Calu3 (cell line): ENCODE measurements around the gene PLCB2. TPM values are rescaled to one million over a fixed set of nuclear protein-coding genes. Genes with fewer than 3 reads are reported as not detected.

Experiments
- BruUV-seq: library from RNA; stranded (reverse); fragments of 400-500 nt; replicated peaks from 2 replicates; lab custom pipeline; 2021; lab: Mats Ljungman, UMichigan
- CTCF ChIA-PET: fragments of 300-600 bp; sonication (Branson Sonifier 250); formaldehyde crosslinking; loops from one replicate; lab custom pipeline; 2022; ENCODE audit warnings: antibody characterized with exemption; lab: Charles Lee
- DNase-seq: peaks from one replicate; pipeline ENCODE4 v3.0.0; 2022
- H3K27ac Mint-ChIP-seq: one replicate; pipeline ENCODE4 v1.8.0; 2022; ENCODE audit warnings: mixed read lengths; ENCODE audit not compliant: unreplicated experiment
- H3K27me3 Mint-ChIP-seq: one replicate; pipeline ENCODE4 v1.8.0; 2022; ENCODE audit warnings: mixed read lengths; ENCODE audit not compliant: unreplicated experiment
- H3K36me3 Mint-ChIP-seq: one replicate; pipeline ENCODE4 v1.8.0; 2022; ENCODE audit warnings: mild to moderate bottlenecking, moderate library complexity, mixed read lengths; ENCODE audit not compliant: insufficient read depth, unreplicated experiment
- H3K4me1 Mint-ChIP-seq: one replicate; pipeline ENCODE4 v1.8.0; 2022; ENCODE audit warnings: mild to moderate bottlenecking, low read depth, mixed read lengths; ENCODE audit not compliant: unreplicated experiment
- H3K4me3 Mint-ChIP-seq: one replicate; pipeline ENCODE4 v1.8.0; 2022; ENCODE audit warnings: mild to moderate bottlenecking, low read depth, moderate library complexity, mixed read lengths; ENCODE audit not compliant: unreplicated experiment
- H3K9me3 Mint-ChIP-seq: one replicate; pipeline ENCODE4 v1.8.0; 2022; ENCODE audit warnings: low read depth, mixed read lengths; ENCODE audit not compliant: unreplicated experiment
- CTCF ChIP-seq: fragments of 200-600 bp; IDR thresholded peaks from one replicate; pipeline ENCODE4 v1.8.0; 2022; ENCODE audit warnings: antibody characterized with exemption; ENCODE audit not compliant: unreplicated experiment
- intact Hi-C: fragments of 100-400 bp; cut with micrococcal nuclease; formaldehyde crosslinking; loops from one replicate; pipeline ENCODE4 v1.10.0; 2022; ENCODE audit not compliant: unreplicated experiment
- total RNA-seq: library from RNA; stranded (reverse); gene quantifications from 2 replicates; pipeline ENCODE4 v1.2.3, GENCODE V29; 2022

The PLCB2 gene
- total RNA-seq, 1 experiment from 2014 or later: 37.3 TPM

- peaks cover 6% of the 10 kb centered on the region for H3K36me3 Mint-ChIP-seq
- no peaks in the 10 kb centered on the region for H3K9me3 Mint-ChIP-seq
- no peaks in the 10 kb centered on the region for H3K4me1 Mint-ChIP-seq
- CTCF ChIA-PET: interaction anchor here (0.6 to 1.5 kb wide), 6 partner anchors 9 to 99 kb away, joined by 3 to 23 read pairs (median 4); partner anchors contain the start of gene CCDC9B
- no peaks in the 10 kb centered on the region for H3K27me3 Mint-ChIP-seq
- peak overlapping the region; percentile 66 for H3K4me3 Mint-ChIP-seq
- no peak overlapping the region for H3K27ac Mint-ChIP-seq
- intact Hi-C loops: loop anchor here (5.0 kb wide), 1 partner anchor 100 kb away; no protein-coding TSS in a partner anchor
- BruUV-seq: no TSS peak
- no peak for TF ChIP-seq CTCF
- DNase-seq: no peak
These were observed 14.9 kb upstream of the PLCB2 start for GRCh38 chr15:40322531-40323238.

DNA sequence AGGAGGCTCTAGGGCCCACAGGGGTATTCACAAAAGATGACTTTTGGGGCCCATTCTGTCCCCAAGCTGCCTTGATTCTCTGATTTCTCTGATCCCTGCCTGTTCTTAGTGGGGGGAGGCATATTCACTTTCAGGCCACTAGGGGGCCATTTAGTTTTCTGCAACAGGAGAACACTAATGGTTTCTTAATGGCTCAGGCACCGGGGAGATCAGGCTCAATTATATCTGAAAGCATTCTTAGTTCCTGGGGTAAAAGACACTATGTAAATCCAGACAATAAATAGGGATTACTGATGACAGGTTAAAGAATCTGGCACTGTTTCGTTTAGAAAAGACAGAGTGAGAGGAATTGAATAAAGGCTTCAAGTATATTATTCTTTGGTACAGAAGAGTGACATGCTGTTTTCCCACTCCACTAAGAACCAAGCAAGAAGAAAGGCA lies 13.2 kb upstream of the PLCB2 start:
- intact Hi-C loops: loop anchor here (5.0 kb wide), 1 partner anchor 101 kb away; no protein-coding TSS in a partner anchor
- Mint-ChIP-seq H3K27ac (no peak overlapping the region), H3K4me3 (no peak overlapping the region), H3K27me3 (no peaks in the 10 kb centered on the region), H3K9me3 (no peaks in the 10 kb centered on the region), H3K36me3 (peaks cover 6% of the 10 kb centered on the region), H3K4me1 (no peaks in the 10 kb centered on the region)
- CTCF ChIA-PET: no interaction called here
- DNase-seq: peak; percentile 39
- TF ChIP-seq CTCF: peak; percentile 44
- BruUV-seq: no TSS peak

- H3K9me3 Mint-ChIP-seq: no peaks in the 10 kb centered on the region
- no TSS peak for BruUV-seq
- intact Hi-C loops: loop anchor here (5.0 kb wide), 1 partner anchor 102 kb away; no protein-coding TSS in a partner anchor
- DNase-seq: no peak
- CTCF ChIA-PET: no interaction called here
- H3K4me1 Mint-ChIP-seq: no peaks in the 10 kb centered on the region
- TF ChIP-seq CTCF: no peak
- H3K36me3 Mint-ChIP-seq: peaks cover 6% of the 10 kb centered on the region
- no peak overlapping the region for H3K4me3 Mint-ChIP-seq
- no peaks in the 10 kb centered on the region for H3K27me3 Mint-ChIP-seq
- no peak overlapping the region for H3K27ac Mint-ChIP-seq
These were observed 12.7 kb upstream of the PLCB2 start for GRCh38 chr15:40320409-40320808.

- Mint-ChIP-seq H3K27me3 (no peaks in the 10 kb centered on the region), H3K27ac (no peak overlapping the region), H3K4me3 (no peak overlapping the region), H3K9me3 (no peaks in the 10 kb centered on the region), H3K4me1 (no peaks in the 10 kb centered on the region), H3K36me3 (peaks cover 6% of the 10 kb centered on the region)
- intact Hi-C loops: no loop called here
- no TSS peak for BruUV-seq
- DNase-seq: no peak
- TF ChIP-seq CTCF: no peak
- CTCF ChIA-PET: no interaction called here
These were observed 9.8 kb upstream of the PLCB2 start for GRCh38 chr15:40317580-40317979.
